Keratinocyte (primary cell): ENCODE results near the gene ANKUB1. TPM values are rescaled to one million over a fixed set of nuclear protein-coding genes. Genes with fewer than 3 reads are reported as not detected.

Experiments used
- DNase-seq: peaks from one replicate; pipeline ENCODE4 v3.0.0-alpha.2; 2011; ENCODE audit warnings: low read depth, missing footprints, low spot score
- FAIRE-seq: peaks from 2 replicates; lab custom pipeline; 2011; peaks lifted over from hg19 to GRCh38; lab: Jason Lieb, UNC
- H2AFZ ChIP-seq: 2 replicates; pipeline ENCODE4 v1.6.0; 2012; ENCODE audit warnings: low read length, control low read depth, inconsistent platforms; ENCODE audit not compliant: control insufficient read depth
- H3K27ac ChIP-seq: 2 replicates; pipeline ENCODE4 v1.5.1; 2011; ENCODE audit warnings: low read length; ENCODE audit not compliant: control insufficient read depth, insufficient read depth
- H3K27me3 ChIP-seq: 3 replicates; pipeline ENCODE4 v1.6.0; 2011; ENCODE audit warnings: low read length; ENCODE audit not compliant: control insufficient read depth, insufficient read depth; ENCODE audit errors: extremely low read depth
- H3K36me3 ChIP-seq, 2 experiments: 2 replicates in 1 of 2; 3 replicates in 1 of 2; pipeline ENCODE4 v1.5.1; 2011; ENCODE audit warnings: low read length in 2 of 2, mild to moderate bottlenecking in 1 of 2; ENCODE audit not compliant: control insufficient read depth in 2 of 2, insufficient read depth in 2 of 2; ENCODE audit errors: extremely low read depth in 1 of 2
- H3K4me1 ChIP-seq: 3 replicates; pipeline ENCODE4 v1.5.1; 2011; ENCODE audit warnings: low read length; ENCODE audit not compliant: control insufficient read depth, insufficient read depth; ENCODE audit errors: extremely low read depth
- H3K4me2 ChIP-seq: 3 replicates; pipeline ENCODE4 v1.6.0; 2011; ENCODE audit warnings: low read depth, low read length; ENCODE audit not compliant: control insufficient read depth, insufficient read depth; ENCODE audit errors: extremely low read depth
- H3K4me3 ChIP-seq, 3 experiments: fragments of 200-600 bp in 1 of 3; sonication (generic) in 1 of 3; 2 replicates in 2 of 3; 3 replicates in 1 of 3; pipeline ENCODE4 v1.5.1; 2011 to 2016; ENCODE audit warnings: low read length in 3 of 3, mild to moderate bottlenecking in 3 of 3, control low read depth in 2 of 3, inconsistent platforms in 1 of 3, low read depth in 1 of 3, mixed read lengths in 1 of 3, mixed run types in 1 of 3, moderate library complexity in 1 of 3; ENCODE audit not compliant: control insufficient read depth in 2 of 3, insufficient read depth in 2 of 3; ENCODE audit errors: extremely low read depth in 1 of 3
- H3K79me2 ChIP-seq: 2 replicates; pipeline ENCODE4 v1.6.0; 2012; ENCODE audit warnings: low read length; ENCODE audit not compliant: control insufficient read depth, insufficient read depth
- H3K9ac ChIP-seq: 3 replicates; pipeline ENCODE4 v1.6.0; 2011; ENCODE audit warnings: low read length; ENCODE audit not compliant: control insufficient read depth, insufficient read depth; ENCODE audit errors: extremely low read depth
- H3K9me1 ChIP-seq: 3 replicates; pipeline ENCODE4 v1.6.0; 2011; ENCODE audit warnings: low read length; ENCODE audit not compliant: control insufficient read depth, insufficient read depth; ENCODE audit errors: extremely low read depth
- H3K9me3 ChIP-seq: 2 replicates; pipeline ENCODE4 v1.5.1; 2012; ENCODE audit warnings: low read depth, low read length; ENCODE audit not compliant: control insufficient read depth
- H4K20me1 ChIP-seq: 3 replicates; pipeline ENCODE4 v1.6.0; 2011; ENCODE audit warnings: low read length; ENCODE audit not compliant: control insufficient read depth, insufficient read depth; ENCODE audit errors: extremely low read depth
- CTCF ChIP-seq, 3 experiments: IDR thresholded peaks in 1 of 3; conservative IDR thresholded peaks in 1 of 3; optimal IDR thresholded peaks in 1 of 3; 2 replicates in 2 of 3; 3 replicates in 1 of 3; pipeline versions ENCODE3 to v1.5.1; 2011; ENCODE audit warnings: low read length in 3 of 3, mild to moderate bottlenecking in 3 of 3, moderate library complexity in 2 of 3, control low read depth in 1 of 3, inconsistent platforms in 1 of 3; ENCODE audit not compliant: insufficient read depth in 2 of 3; ENCODE audit errors: extremely low read depth in 1 of 3
- EZH2 ChIP-seq: IDR thresholded peaks from one replicate; pipeline ENCODE4 v1.6.1; 2012; ENCODE audit warnings: inconsistent platforms, mild to moderate bottlenecking, low read length, moderate library complexity
- dilution Hi-C: fragments of 300-500 bp; cut with MboI; formaldehyde crosslinking; loops from one replicate; pipeline ENCODE4 v1.7.0; 2020; ENCODE audit warnings: low sequenced_read_pairs; ENCODE audit not compliant: extremely low pct_ligation_motif_present
- polyA plus RNA-seq, 5 experiments: library from polyadenylated mRNA; depleted of rRNA in 3 of 5; stranded (reverse) in 3 of 5; stranded (forward) in 1 of 5; unstranded in 1 of 5; fragments of >200 nt; gene quantifications; 1 replicate in 1 of 5; 2 replicates in 3 of 5; 3 replicates in 1 of 5; pipeline versions ENCODE4 v1.2.1 to v1.2.3, GENCODE V29; 2011 to 2012; ENCODE audit warnings: missing spikeins in 2 of 5, low read depth in 1 of 5, low replicate concordance in 1 of 5

ANKUB1 gene
- polyA plus RNA-seq, 1 donor (not counting 4 experiments of a cell fraction or from before 2014, with no cell fraction given): 0.66 TPM

DNA sequence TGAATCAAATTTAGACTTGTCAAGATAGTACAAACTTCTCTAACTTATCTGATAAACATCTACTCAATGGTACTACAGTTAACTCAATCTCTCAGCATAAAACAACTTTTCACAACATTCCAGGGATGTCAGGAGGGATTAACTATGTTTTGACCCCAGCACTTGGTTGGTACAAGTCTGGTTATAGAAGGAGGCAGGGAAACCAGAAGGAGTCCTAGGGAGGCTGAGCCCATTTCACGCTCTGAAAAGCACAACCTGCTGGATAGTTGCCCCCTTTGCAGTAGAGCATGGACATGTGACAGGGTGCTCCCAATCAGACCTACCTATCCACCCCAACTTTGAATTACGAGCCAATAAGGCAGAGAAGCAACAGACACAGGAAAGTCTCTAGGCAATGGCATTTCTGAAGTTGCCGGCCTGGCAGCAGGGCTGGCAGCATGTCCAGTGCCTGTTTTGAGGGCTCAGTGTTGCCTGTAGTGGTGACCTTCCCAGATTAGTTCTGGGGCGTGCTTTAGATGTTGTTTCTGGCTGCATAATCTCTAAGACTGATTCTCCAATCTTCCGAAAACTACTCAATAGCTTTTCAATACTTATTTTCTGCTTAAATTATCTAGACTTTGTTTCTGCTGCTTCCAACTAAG lies 8.2 kb downstream of the ANKUB1 start:
- H3K9me1 ChIP-seq: no peaks in the 10 kb centered on the region
- peak overlapping the region; percentile 66 for H3K27ac ChIP-seq
- peak overlapping the region; percentile 52 for H3K4me2 ChIP-seq
- no peaks in the 10 kb centered on the region for H3K9me3 ChIP-seq
- TF ChIP-seq CTCF (optimal IDR thresholded peaks at IDR 0.05 in 1 of 3, IDR thresholded peaks at IDR 0.05 in 1 of 3, conservative IDR thresholded peaks at IDR 0.05 in 1 of 3; ENCODE audit: extremely low read depth in 1 of 3, insufficient read depth in 2 of 3, low read length in 3 of 3) (no peak), EZH2 (no peak)
- no peaks in the 10 kb centered on the region for H3K27me3 ChIP-seq
- dilution Hi-C loops: no loop called here
- peaks cover 16% of the 10 kb centered on the region for H3K4me1 ChIP-seq
- no peak for DNase-seq
- FAIRE-seq: peak; percentile 20
- H3K36me3 ChIP-seq: no peaks in the 10 kb centered on the region
- H3K9ac ChIP-seq: no peak overlapping the region
- no peaks in the 10 kb centered on the region for H3K79me2 ChIP-seq
- peak overlapping the region; percentile 70 for H2AFZ ChIP-seq
- H4K20me1 ChIP-seq: no peaks in the 10 kb centered on the region
- no peak overlapping the region for H3K4me3 ChIP-seq

DNA sequence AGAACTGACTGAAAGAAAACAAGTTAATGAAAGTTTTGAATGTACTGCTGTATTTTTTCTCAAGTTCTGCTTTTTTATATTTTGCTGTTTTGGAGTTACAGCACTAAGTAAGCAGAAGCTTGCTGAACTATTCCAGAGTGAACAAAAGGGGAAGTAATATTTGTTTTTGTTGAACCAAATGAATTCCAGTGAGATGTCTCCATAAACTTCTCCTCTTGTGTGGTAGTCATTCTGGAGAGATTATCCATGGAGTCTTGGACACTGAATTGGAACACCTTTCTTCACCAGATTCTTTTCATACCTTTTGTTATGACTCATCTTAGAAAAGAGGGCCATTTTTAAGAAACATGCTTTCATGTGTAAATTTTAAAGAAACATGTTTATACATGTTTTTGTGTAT lies 8.8 kb downstream of the ANKUB1 start:
- Histone ChIP-seq H3K36me3 (no peaks in the 10 kb centered on the region), H3K4me2 (peak overlapping the region; percentile 52), H3K27ac (peak overlapping the region; percentile 66), H3K4me1 (peaks cover 16% of the 10 kb centered on the region), H3K9me3 (no peaks in the 10 kb centered on the region), H3K79me2 (no peaks in the 10 kb centered on the region), H3K27me3 (no peaks in the 10 kb centered on the region), H3K4me3 (no peak overlapping the region), H3K9me1 (no peaks in the 10 kb centered on the region), H4K20me1 (no peaks in the 10 kb centered on the region), H3K9ac (no peak overlapping the region), H2AFZ (peak overlapping the region; percentile 8)
- dilution Hi-C loops: no loop called here
- FAIRE-seq (peak; percentile 56), DNase-seq (peak; percentile 55)
- TF ChIP-seq EZH2: no peak
- TF ChIP-seq CTCF (optimal IDR thresholded peaks at IDR 0.05 in 1 of 3, IDR thresholded peaks at IDR 0.05 in 1 of 3, conservative IDR thresholded peaks at IDR 0.05 in 1 of 3; ENCODE audit: extremely low read depth in 1 of 3, insufficient read depth in 2 of 3, low read length in 3 of 3): no peak
